Stomach (tissue), 9 donors: ENCODE data around the gene HBG2. TPM values are rescaled to one million over a fixed set of nuclear protein-coding genes. Genes with fewer than 3 reads are reported as not detected.

Experiments
- DNase-seq, 2 donors: peaks; one replicate each; pipeline versions ENCODE4 v3.0.0 to v3.0.0-alpha.2; 2013 to 2019
- H3K27ac ChIP-seq, 5 donors: fragments of 200-600 bp in 4 of 5; sonication (generic) in 4 of 5; one replicate each; pipeline ENCODE4 v1.5.1; 2013 to 2019; ENCODE audit warnings: mild to moderate bottlenecking in 1 of 5, moderate library complexity in 1 of 5
- H3K27me3 ChIP-seq, 3 donors: fragments of 200-600 bp; sonication (generic); one replicate each; pipeline ENCODE4 v1.5.1; 2017 to 2019; ENCODE audit warnings: mixed run types in 1 of 3
- H3K36me3 ChIP-seq, 4 donors: fragments of 200-600 bp; sonication (generic); 1 replicate in 3 of 4; 2 replicates in 1 of 4; pipeline ENCODE4 v1.5.1; 2016 to 2019
- H3K4me1 ChIP-seq, 4 donors: fragments of 200-600 bp; sonication (generic); one replicate each; pipeline ENCODE4 v1.5.1; 2016 to 2019
- H3K4me3 ChIP-seq, 4 donors: fragments of 200-600 bp; sonication (generic) in 3 of 4; one replicate each; pipeline ENCODE4 v1.5.1; 2016 to 2019; ENCODE audit warnings: mild to moderate bottlenecking in 1 of 4
- H3K9me3 ChIP-seq, 4 donors: fragments of 200-600 bp; sonication (generic); one replicate each; pipeline ENCODE4 v1.5.1; 2016 to 2019
- CTCF ChIP-seq, 7 experiments: fragments of 450-650 bp in 4 of 7; fragments of 200-600 bp in 3 of 7; sonication (generic) in 3 of 7; IDR thresholded peaks; one replicate each; pipeline ENCODE4 v1.5.1; 2016 to 2019; ENCODE audit warnings: antibody characterized with exemption in 7 of 7, control low read depth in 2 of 7, mild to moderate bottlenecking in 1 of 7
- EP300 ChIP-seq: sonication (generic); formaldehyde crosslinking; IDR thresholded peaks from one replicate; pipeline ENCODE4 v1.6.1; 2017; ENCODE audit warnings: antibody characterized with exemption
- POLR2A ChIP-seq, 4 donors: fragments of 450-650 bp; IDR thresholded peaks; one replicate each; pipeline ENCODE4 v1.6.1; 2016; ENCODE audit warnings: antibody characterized with exemption in 4 of 4, control low read depth in 2 of 4, mild to moderate bottlenecking in 1 of 4, moderate library complexity in 1 of 4
- POLR2AphosphoS5 ChIP-seq, 3 donors: sonication (generic); formaldehyde crosslinking; IDR thresholded peaks; one replicate each; pipeline ENCODE4 v1.6.1; 2016; ENCODE audit warnings: antibody characterized with exemption in 3 of 3
- WGBS, 5 donors: extraction: QIAGEN DNeasy Blood & Tissue Kit in 3 of 5; methylation state at CpG; one replicate each; pipeline versions ENCODE4 v1.1.5 to v1.1.7; 2013 to 2018; 5-methylcytosine and 5-hydroxymethylcytosine counted together
- intact Hi-C: fragments of 100-400 bp; cut with DNase I; formaldehyde crosslinking; loops from one replicate; pipeline ENCODE4 v1.15.1; 2023; ENCODE audit warnings: low total_unique reads
- polyA plus RNA-seq, 3 donors: library from polyadenylated mRNA; stranded (reverse); fragments of 200-250 nt; gene quantifications; one replicate each; pipeline ENCODE4 v1.2.3, GENCODE V29; 2013
- total RNA-seq, 5 donors: library from RNA; depleted of rRNA; stranded (reverse); fragments of >200 nt; gene quantifications; one replicate each; pipeline versions ENCODE4 v1.1.0 to v1.2.3, GENCODE V29; 2014 to 2016
- donor health status: healthy with polysubstance abuse.
- donor health status: Bipolar disorder and iron deficiency.
- donor health status: healthy.

HBG2 gene
- total and polyA plus RNA-seq, 8 donors: 0.75 to 1,854 TPM; not detected in 6

DNA sequence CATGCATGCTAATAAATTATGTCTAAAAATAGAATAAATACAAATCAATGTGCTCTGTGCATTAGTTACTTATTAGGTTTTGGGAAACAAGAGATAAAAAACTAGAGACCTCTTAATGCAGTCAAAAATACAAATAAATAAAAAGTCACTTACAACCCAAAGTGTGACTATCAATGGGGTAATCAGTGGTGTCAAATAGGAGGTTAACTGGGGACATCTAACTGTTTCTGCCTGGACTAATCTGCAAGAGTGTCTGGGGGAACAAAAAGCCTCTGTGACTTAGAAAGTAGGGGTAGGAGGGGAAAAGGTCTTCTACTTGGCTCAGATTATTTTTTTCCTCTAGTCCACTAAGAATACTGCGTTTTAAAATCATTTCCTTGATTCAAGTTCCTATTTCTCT lies 26.9 kb downstream of the HBG2 start:
- no peaks in the 10 kb centered on the region for H3K36me3 ChIP-seq
- no peaks in the 10 kb centered on the region for H3K27me3 ChIP-seq
- no peak for DNase-seq
- TF ChIP-seq POLR2A (IDR thresholded peaks at IDR 0.05) (no peak), CTCF (IDR thresholded peaks at IDR 0.05) (no peak), EP300 (no peak), POLR2AphosphoS5 (IDR thresholded peaks at IDR 0.05) (no peak)
- intact Hi-C loops: no loop called here
- WGBS, 5 donors: 39 to 52% (median 45%) methylated on average over 1 of the region's 1 CpG
- no peak overlapping the region for H3K27ac ChIP-seq
- H3K4me3 ChIP-seq: no peak overlapping the region
- no peaks in the 10 kb centered on the region for H3K9me3 ChIP-seq
- H3K4me1 ChIP-seq: no peaks in the 10 kb centered on the region

DNA sequence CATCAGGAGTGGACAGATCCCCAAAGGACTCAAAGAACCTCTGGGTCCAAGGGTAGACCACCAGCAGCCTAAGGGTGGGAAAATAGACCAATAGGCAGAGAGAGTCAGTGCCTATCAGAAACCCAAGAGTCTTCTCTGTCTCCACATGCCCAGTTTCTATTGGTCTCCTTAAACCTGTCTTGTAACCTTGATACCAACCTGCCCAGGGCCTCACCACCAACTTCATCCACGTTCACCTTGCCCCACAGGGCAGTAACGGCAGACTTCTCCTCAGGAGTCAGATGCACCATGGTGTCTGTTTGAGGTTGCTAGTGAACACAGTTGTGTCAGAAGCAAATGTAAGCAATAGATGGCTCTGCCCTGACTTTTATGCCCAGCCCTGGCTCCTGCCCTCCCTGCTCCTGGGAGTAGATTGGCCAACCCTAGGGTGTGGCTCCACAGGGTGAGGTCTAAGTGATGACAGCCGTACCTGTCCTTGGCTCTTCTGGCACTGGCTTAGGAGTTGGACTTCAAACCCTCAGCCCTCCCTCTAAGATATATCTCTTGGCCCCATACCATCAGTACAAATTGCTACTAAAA lies 27.8 kb downstream of the HBG2 start, which contains the start of gene HBB:
Gene HBB, minus strand, starts transcription at position 340 of the 579 bp plus-strand sequence. Its CDS starts 50 bp downstream, at position 290.
- intact Hi-C loops: no loop called here
- Histone ChIP-seq H3K9me3 (no peaks in the 10 kb centered on the region), H3K4me1 (no peaks in the 10 kb centered on the region), H3K36me3 (no peaks in the 10 kb centered on the region), H3K27ac (no peak within 1 kb of the TSS), H3K4me3 (no peak within 1 kb of the TSS), H3K27me3 (no peaks in the 10 kb centered on the region)
- WGBS, 5 donors: 70 to 85% (median 78%) methylated on average over 3 of the region's 3 CpGs
- TF ChIP-seq EP300 (no peak), CTCF (IDR thresholded peaks at IDR 0.05) (no peak), POLR2AphosphoS5 (IDR thresholded peaks at IDR 0.05) (no peak), POLR2A (IDR thresholded peaks at IDR 0.05) (no peak)
- no peak for DNase-seq

- Histone ChIP-seq H3K9me3 (peaks cover 0 to 4% (median 0%) of the 10 kb centered on the region in 4 donors), H3K36me3 (no peaks in the 10 kb centered on the region), H3K4me1 (no peaks in the 10 kb centered on the region), H3K27ac (no peak overlapping the region), H3K27me3 (no peaks in the 10 kb centered on the region), H3K4me3 (no peak overlapping the region)
- TF ChIP-seq EP300: no peak
- TF ChIP-seq POLR2A (IDR thresholded peaks at IDR 0.05): no peak
- no peak for TF ChIP-seq POLR2AphosphoS5 (IDR thresholded peaks at IDR 0.05)
- no peak for DNase-seq
- 48 to 59% (median 54%) methylated on average over 2 of the region's 2 CpGs for WGBS, 5 donors
- intact Hi-C loops: no loop called here
Observed at GRCh38 chr11:5225480-5225871, 29.1 kb downstream of the HBG2 start.

DNA sequence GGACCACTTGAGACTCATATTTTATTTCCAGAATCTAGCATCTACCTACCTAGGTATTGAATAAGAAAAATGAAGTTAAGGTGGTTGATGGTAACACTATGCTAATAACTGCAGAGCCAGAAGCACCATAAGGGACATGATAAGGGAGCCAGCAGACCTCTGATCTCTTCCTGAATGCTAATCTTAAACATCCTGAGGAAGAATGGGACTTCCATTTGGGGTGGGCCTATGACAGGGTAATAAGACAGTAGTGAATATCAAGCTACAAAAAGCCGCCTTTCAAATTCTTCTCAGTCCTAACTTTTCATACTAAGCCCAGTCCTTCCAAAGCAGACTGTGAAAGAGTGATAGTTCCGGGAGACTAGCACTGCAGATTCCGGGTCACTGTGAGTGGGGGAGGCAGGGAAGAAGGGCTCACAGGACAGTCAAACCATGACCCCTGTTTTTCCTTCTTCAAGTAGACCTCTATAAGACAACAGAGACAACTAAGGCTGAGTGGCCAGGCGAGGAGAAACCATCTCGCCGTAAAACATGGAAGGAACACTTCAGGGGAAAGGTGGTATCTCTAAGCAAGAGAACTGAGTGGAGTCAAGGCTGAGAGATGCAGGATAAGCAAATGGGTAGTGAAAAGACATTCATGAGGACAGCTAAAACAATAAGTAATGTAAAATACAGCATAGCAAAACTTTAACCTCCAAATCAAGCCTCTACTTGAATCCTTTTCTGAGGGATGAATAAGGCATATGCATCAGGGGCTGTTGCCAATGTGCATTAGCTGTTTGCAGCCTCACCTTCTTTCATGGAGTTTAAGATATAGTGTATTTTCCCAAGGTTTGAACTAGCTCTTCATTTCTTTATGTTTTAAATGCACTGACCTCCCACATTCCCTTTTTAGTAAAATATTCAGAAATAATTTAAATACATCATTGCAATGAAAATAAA lies 29.8 kb downstream of the HBG2 start:
- no peaks in the 10 kb centered on the region for H3K4me1 ChIP-seq
- no peak overlapping the region for H3K27ac ChIP-seq
- WGBS, 5 donors: 74 to 85% (median 79%) methylated on average over 6 of the region's 6 CpGs
- DNase-seq: no peak
- H3K27me3 ChIP-seq: no peaks in the 10 kb centered on the region
- H3K4me3 ChIP-seq: no peak overlapping the region
- no peaks in the 10 kb centered on the region for H3K36me3 ChIP-seq
- TF ChIP-seq EP300 (no peak), CTCF (IDR thresholded peaks at IDR 0.05) (no peak), POLR2AphosphoS5 (IDR thresholded peaks at IDR 0.05) (no peak)
- intact Hi-C loops: no loop called here
- H3K9me3 ChIP-seq: peaks cover 0 to 4% (median 0%) of the 10 kb centered on the region in 4 donors
